ENCODE data around the gene LIPE.

The LIPE gene

DNA sequence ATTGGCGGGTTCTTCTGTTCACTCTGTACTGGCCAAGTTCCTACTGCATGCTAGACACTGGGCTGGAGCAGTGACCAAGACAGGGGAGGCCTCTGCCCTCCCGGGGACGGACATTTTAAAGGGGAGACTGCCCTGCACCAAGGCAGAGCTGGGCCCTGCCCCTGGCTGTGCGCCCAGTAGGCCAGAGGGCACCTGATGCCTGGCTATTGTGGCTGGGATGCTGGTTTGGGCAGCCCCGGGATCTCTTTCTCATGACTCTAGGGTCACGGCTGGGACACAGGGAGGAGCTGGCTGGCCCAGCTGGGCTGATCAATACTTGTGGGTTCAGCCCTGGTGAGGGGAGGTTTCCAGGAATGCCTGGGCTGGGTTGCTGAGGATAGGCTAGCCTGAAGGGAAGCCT, 17.7 kb downstream of the LIPE start:
- H3K27ac Mint-ChIP-seq = no peak overlapping the region
- H3K4me1 Mint-ChIP-seq (ENCODE audit: low read depth) = no peaks in the 10 kb centered on the region
- H3K4me3 Mint-ChIP-seq = no peak overlapping the region
- no peaks in the 10 kb centered on the region for H3K9me3 Mint-ChIP-seq
- no peaks in the 10 kb centered on the region for H3K27me3 Mint-ChIP-seq
- H3K36me3 Mint-ChIP-seq (ENCODE audit: low read depth) = peaks cover 4% of the 10 kb centered on the region

DNA sequence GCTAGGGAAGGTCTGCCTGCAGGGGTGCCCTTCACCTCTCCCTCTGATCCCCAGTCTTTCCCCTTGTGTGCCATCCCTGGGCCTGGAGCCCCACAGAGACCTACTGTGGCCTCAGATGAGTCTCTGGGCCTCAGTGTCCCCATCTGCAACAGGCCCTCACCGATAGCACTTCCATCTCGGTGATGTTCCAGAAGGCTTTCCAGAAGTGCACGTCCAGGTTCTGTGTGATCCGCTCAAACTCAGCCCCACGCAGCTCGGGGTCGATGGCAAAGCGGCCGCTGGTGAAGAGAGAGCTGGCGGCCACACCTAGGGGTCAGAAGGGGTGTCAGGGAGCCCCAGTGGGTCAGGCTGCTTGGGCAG, 19.4 kb downstream of the LIPE start:
- H3K4me3 Mint-ChIP-seq = no peak overlapping the region
- H3K27ac Mint-ChIP-seq = no peak overlapping the region
- no peaks in the 10 kb centered on the region for H3K9me3 Mint-ChIP-seq
- H3K27me3 Mint-ChIP-seq = no peaks in the 10 kb centered on the region
- no peaks in the 10 kb centered on the region for H3K4me1 Mint-ChIP-seq (ENCODE audit: low read depth)
- H3K36me3 Mint-ChIP-seq (ENCODE audit: low read depth) = peaks cover 6% of the 10 kb centered on the region

DNA sequence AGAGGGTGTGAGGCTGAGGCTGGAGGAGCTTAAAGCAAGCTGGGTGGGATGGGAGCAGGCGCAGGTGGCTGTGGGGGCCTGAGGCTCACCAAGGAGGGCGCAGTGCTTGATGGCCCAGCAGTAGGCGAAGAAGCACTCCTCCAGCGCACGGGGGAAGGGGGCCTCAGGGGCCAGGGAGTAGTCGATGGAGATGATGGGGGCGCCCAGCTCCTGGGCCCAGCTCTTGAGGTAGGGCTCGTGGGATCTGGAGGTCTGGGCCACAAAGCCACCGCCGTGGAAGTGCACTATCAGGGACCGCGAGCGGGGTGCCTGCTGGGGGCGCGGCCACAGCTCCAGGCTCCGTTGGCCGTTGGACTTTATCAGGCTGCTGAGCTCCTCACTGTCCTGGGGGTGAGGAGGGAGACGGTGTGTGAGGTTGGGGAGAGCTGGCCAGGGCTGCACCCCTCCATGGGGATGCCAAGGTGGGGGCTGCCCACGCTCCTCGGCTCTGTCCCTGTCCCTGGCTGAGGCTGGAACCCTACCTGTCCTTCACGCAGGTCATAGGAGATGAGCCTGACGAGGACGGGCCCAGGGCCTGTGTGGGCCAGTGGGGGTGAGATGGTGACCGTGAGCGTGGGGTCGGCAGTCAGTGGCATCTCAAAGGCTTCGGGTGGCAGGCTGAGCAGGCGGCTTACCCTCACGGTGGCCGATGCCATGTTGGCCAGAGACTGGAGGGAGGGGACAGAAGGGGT, 19.9 kb downstream of the LIPE start:
- Mint-ChIP-seq H3K4me1 (ENCODE audit: low read depth) (peaks cover 3% of the 10 kb centered on the region), H3K27me3 (no peaks in the 10 kb centered on the region), H3K36me3 (ENCODE audit: low read depth) (peaks cover 7% of the 10 kb centered on the region), H3K9me3 (no peaks in the 10 kb centered on the region), H3K27ac (no peak overlapping the region), H3K4me3 (no peak overlapping the region)

DNA sequence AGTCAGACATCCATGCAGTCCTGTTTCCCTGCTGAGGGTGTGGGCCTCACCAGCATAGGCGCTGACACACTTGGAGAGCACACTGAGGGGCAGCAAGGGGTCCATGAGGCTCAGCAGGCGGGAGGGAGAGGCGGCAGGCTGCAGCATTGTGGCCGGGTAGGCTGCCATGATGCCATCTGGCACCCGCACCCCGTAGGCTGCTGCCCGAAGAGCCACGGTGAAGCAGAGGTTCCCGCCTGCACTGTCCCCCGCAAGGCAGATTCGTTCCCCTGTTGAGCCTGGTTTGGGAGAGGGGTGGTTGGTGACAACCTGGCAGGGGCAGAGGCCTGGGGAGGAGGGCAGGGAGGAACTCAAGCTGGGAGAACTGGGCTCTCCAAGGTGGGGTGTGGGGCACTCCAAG, 21.1 kb downstream of the LIPE start:
- no peak overlapping the region for H3K27ac Mint-ChIP-seq
- no peaks in the 10 kb centered on the region for H3K9me3 Mint-ChIP-seq
- no peaks in the 10 kb centered on the region for H3K27me3 Mint-ChIP-seq
- H3K4me3 Mint-ChIP-seq = no peak overlapping the region
- peaks cover 9% of the 10 kb centered on the region for H3K4me1 Mint-ChIP-seq (ENCODE audit: low read depth)
- H3K36me3 Mint-ChIP-seq (ENCODE audit: low read depth) = peaks cover 7% of the 10 kb centered on the region

DNA sequence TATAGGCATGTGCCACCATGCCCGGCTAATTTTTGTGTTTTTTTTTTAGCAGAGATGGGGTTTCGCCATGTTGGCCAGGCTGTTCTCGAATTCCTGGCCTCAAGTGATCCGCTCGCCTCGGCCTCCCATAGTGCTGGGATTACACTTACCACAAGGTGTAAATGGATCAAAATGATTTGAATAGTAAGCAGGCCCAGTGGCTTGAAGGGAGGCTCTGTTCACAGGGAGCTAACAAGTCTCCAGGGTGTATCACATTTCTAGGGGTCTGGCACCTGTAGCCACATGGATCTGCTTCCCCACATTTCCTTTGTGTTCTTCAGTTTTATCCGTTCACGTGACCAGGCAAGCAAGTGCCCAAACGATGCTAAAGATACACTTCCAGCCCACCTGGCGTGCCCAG, 23.6 kb downstream of the LIPE start:
- Mint-ChIP-seq H3K27ac (no peak overlapping the region), H3K27me3 (no peaks in the 10 kb centered on the region), H3K36me3 (ENCODE audit: low read depth) (peaks cover 7% of the 10 kb centered on the region), H3K4me1 (ENCODE audit: low read depth) (peaks cover 21% of the 10 kb centered on the region), H3K4me3 (no peak overlapping the region), H3K9me3 (no peaks in the 10 kb centered on the region)

DNA sequence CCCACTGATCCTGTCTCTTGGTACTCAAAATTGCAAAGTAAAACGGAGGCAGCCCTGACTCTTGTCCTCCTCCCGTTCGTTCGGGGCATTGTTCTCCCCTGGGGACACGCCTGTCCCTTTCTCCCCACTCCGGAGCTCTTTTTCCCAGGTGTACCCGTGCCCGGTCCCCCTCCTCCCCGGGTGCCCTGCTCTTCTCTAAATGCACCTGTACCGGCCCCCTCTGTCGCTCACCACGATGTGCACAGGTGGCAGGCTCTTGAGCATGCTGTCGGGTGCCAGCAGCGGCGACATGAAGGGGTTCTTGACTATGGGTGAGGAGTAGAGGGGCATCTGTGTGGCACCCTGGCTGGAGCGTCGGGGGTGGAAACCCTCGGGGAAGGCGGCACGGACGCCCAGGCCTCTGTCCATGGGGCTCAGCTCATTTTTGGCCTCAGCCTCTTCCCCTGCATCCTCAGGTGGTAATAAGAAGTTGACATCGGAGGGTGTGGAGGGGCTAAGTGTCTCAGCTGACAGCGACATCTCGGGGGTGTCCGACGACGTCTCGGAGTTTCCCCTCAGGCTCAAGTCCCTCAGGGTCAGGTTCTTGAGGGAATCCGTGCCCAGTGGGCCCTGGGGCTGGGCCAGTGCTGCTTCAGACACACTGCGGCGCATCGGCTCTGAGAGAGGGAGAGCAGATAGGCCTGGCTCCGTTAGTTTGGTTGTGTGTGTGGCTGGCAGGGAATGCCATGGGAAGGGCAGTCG, 24.6 kb downstream of the LIPE start:
- no peaks in the 10 kb centered on the region for H3K27me3 Mint-ChIP-seq
- H3K4me1 Mint-ChIP-seq (ENCODE audit: low read depth) = peaks cover 27% of the 10 kb centered on the region
- H3K9me3 Mint-ChIP-seq = no peaks in the 10 kb centered on the region
- H3K27ac Mint-ChIP-seq = peak overlapping the region; percentile 26
- H3K36me3 Mint-ChIP-seq (ENCODE audit: low read depth) = peaks cover 7% of the 10 kb centered on the region
- peak overlapping the region; percentile 76 for H3K4me3 Mint-ChIP-seq

DNA sequence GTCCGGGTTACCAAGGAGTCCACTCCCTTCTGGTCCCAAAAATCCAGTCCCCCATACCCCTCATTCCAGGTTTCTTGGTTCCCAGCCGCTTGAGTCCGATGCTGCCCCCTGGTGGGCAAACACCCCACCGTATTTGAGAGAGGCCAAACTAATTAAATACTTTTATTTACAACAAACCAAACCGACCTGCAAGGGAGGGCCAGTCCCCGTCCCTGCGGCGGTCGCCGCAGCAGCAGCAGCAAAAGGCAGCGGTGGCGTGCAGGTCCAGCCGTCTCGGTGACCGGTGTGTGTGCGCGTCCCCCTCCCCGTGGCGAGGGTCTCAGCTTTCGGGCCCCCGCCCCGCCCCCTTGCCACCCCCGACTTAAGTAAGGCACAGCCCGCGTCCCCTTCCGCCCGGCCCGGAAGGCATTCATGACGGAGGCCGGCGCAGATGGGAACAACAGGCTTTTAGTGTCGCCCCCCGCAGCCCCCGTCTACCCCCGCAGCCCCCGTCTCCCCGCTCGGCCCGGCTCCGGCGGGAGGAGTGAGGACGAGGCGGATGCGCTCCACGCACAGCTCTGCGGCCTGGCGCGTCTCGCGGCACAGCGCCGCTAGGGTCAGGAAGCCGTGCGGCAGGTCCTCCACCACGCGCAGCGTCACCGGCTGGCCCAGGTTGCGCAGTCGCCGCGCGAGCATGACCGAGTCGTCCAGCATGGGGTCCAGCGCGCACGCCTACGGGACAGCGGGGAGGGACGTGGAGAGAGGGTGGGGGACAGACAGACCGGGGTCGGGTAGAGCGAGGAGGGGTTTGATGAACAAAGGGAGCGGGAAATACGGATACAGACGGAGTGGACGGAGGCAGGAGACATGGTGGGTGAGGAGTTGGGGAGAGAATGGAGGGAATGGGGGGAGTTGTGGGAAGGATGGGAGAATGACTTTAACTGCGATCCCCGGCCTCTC, 25.6 kb downstream of the LIPE start:
- Mint-ChIP-seq H3K36me3 (ENCODE audit: low read depth) (peaks cover 7% of the 10 kb centered on the region), H3K9me3 (no peaks in the 10 kb centered on the region), H3K4me3 (peak overlapping the region; percentile 76), H3K4me1 (ENCODE audit: low read depth) (peaks cover 36% of the 10 kb centered on the region), H3K27ac (peak overlapping the region; percentile 26), H3K27me3 (no peaks in the 10 kb centered on the region)

DNA sequence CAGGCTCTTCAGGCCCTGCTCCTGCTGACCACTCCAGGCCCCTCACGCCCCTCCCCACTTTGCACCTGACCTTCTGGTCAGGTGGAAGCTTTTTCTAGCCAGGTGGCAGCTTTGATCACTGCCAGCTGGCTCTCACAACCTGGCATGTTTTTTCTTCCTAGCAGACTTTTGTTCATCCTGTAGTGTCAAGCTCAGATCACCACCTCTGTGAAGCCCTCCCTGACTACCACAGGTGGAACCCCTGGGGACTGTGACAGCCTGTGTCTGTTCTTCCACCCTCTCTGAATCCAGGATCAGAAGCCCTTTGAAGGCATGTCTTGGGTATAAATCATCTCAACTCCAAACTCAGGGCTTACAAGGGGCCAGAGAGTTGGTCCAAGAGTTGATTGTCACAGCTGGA, 26.8 kb downstream of the LIPE start:
- Mint-ChIP-seq H3K36me3 (ENCODE audit: low read depth) (peaks cover 7% of the 10 kb centered on the region), H3K27ac (no peak overlapping the region), H3K4me3 (no peak overlapping the region), H3K9me3 (no peaks in the 10 kb centered on the region), H3K4me1 (ENCODE audit: low read depth) (peaks cover 43% of the 10 kb centered on the region), H3K27me3 (no peaks in the 10 kb centered on the region)

DNA sequence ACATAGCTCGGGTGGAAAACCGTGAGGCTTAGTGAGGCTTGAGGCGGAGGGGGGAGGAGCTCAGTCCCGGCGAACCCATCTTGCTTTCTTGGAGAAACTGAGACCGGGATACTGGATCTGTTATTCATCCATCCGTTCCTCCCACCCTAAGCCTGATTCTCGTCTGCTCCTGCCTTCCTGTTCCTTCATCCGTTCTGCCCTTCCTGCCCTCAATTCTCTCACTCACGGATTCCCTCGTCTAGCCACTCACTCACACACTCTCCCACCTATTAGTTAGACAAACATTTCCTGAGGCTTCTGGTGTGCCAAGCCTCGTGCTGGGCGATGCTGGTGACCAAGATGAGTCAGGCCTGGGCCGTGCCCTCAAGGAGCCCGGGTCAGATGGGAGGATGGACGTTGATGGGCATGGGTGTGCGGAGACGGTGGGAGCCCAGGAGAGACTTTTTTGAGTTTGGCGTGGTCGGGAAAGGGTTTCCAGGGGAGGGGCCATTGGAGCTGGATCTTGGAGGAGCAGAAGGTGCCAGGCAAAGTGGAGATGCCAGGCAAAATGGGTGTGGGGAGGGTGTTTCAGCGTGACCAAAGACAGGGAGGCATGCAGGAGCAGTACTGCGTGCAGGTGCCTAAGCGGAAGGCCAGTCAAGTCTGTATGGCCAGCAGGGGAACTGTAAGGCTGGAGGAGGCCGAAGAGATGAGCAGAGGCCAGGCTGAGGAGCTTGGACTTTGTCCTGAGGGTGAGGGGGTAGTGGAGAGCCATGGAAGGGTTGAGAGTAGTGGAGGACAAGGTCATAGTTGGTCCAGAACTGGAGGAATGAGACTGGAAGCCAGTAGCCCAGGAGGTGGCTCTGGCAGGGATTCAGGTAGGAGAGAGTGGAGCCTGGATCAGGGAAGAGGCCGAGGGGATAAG, 29.7 kb downstream of the LIPE start:
- peak overlapping the region; percentile 89 for H3K4me3 Mint-ChIP-seq
- peak overlapping the region; percentile 83 for H3K27ac Mint-ChIP-seq
- no peaks in the 10 kb centered on the region for H3K27me3 Mint-ChIP-seq
- H3K4me1 Mint-ChIP-seq (ENCODE audit: low read depth) = peaks cover 43% of the 10 kb centered on the region
- no peaks in the 10 kb centered on the region for H3K36me3 Mint-ChIP-seq (ENCODE audit: low read depth)
- no peaks in the 10 kb centered on the region for H3K9me3 Mint-ChIP-seq

DNA sequence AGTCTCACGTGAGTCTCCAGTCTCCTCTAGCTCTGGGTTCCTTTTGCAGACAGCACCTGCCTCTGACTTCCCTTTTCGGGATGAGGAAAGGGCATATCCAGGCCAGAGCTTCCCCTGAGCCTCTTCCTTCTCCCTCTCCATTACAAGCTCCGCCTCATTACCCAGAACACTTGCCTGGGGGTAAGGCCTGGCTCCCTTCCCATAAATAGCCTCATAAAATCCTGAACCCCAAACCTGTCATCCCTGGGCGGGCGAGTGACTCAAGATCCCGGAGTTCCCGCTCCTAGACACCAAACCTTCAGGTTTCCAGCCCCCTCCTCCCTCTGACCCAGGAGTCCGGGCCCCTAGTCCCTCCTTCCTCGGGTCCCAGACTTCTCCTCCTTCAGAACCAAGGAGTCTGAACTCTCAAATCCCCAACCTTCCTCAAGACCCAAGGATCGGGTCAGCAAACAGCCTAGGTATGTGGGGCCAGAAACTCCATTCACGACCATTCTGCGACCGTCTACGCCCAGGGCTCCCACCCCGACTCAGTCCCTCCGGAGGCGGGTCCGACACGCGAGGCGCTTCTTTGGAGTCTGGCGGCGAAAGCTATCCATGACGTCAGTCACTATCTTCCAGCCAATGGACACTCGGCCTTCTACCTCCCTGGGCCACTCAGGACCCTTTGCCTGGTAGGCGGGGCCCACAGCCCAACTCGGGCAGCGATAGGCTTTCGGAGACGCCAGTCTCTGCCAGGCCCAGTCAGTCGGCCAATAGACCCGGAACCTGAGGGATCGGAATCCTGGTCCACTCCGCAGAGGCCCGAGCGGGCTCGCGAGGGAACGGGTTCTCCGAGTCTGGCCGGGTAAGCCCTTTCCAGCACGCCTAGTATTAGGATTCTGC, 30.6 kb downstream of the LIPE start:
- Mint-ChIP-seq H3K36me3 (ENCODE audit: low read depth) (no peaks in the 10 kb centered on the region), H3K9me3 (no peaks in the 10 kb centered on the region), H3K4me3 (peak overlapping the region; percentile 89), H3K4me1 (ENCODE audit: low read depth) (peaks cover 36% of the 10 kb centered on the region), H3K27me3 (peaks cover 5% of the 10 kb centered on the region), H3K27ac (peak overlapping the region; percentile 83)

DNA sequence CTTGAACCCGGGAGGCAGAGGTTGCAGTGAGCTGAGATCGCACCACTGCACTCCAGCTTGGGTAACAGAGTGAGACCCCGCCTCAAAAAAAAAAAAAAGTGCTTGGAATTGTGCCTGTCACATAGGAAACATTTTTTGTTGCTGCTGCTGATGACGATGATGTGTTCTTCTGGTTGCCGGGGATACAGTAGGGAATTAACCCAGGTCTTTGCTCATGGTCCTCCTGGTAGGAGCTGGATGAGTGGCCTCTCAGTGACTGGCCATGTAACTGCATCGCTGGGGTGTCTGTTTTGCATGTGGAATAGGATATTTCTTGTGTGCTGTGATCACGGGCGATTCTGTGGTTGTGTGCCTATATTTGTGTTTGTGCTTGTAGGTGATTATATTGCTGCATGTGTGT, 32.4 kb downstream of the LIPE start:
- H3K4me3 Mint-ChIP-seq = no peak overlapping the region
- no peaks in the 10 kb centered on the region for H3K9me3 Mint-ChIP-seq
- H3K27me3 Mint-ChIP-seq = peaks cover 16% of the 10 kb centered on the region
- peaks cover 31% of the 10 kb centered on the region for H3K4me1 Mint-ChIP-seq (ENCODE audit: low read depth)
- no peak overlapping the region for H3K27ac Mint-ChIP-seq
- no peaks in the 10 kb centered on the region for H3K36me3 Mint-ChIP-seq (ENCODE audit: low read depth)

DNA sequence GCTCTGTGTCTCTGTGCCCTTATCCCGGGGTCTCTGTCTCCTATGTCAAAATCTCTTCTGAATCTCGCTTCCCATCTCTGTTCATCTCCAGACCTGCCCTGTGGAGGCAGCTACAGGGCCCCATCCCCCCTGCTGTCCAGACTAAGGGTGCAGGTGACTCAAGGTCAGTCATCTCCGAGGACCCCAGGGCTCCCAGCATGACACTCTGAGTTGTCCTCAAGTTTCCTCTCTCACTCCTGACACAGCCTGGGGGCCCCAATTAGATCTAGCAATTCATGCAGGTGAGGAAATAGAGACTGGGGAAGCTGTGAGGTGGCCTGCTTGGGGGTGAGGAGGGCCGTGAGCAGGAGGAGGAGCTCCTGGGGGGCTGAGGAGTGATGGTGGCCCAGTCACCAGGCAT, 35.0 kb downstream of the LIPE start:
- no peak overlapping the region for H3K27ac Mint-ChIP-seq
- peaks cover 12% of the 10 kb centered on the region for H3K4me1 Mint-ChIP-seq (ENCODE audit: low read depth)
- no peak overlapping the region for H3K4me3 Mint-ChIP-seq
- peaks cover 24% of the 10 kb centered on the region for H3K27me3 Mint-ChIP-seq
- no peaks in the 10 kb centered on the region for H3K9me3 Mint-ChIP-seq
- H3K36me3 Mint-ChIP-seq (ENCODE audit: low read depth) = no peaks in the 10 kb centered on the region

DNA sequence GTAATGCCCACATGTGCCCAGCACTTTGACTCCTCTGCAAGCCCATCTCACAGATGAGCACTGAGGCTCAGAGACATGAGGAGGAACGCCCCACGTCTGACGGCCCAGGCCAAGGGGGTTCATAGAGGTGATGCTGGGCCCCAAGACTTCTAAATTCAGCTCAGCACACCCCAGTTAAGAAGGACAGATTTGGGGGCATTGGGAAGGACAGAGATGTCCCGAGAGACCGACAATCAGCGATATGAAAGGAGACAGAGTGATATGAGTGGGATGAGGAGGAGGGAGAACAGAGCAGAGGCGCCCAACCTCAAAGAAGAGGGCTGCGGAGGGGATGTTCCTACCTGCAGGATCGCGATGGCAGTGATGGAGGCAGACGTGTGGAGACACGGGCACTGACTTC, 37.3 kb downstream of the LIPE start, which contains the start of gene CNFN:
TSS of gene CNFN (minus strand) at position 399 of the 400 bp plus-strand sequence. CDS start 1,260 bp downstream, outside the sequence.
- H3K9me3 Mint-ChIP-seq = no peaks in the 10 kb centered on the region
- H3K27ac Mint-ChIP-seq = no peak within 1 kb of the TSS
- H3K27me3 Mint-ChIP-seq = peaks cover 35% of the 10 kb centered on the region
- H3K4me1 Mint-ChIP-seq (ENCODE audit: low read depth) = peaks cover 6% of the 10 kb centered on the region
- H3K4me3 Mint-ChIP-seq = no peak within 1 kb of the TSS
- no peaks in the 10 kb centered on the region for H3K36me3 Mint-ChIP-seq (ENCODE audit: low read depth)

Measured in stimulated activated naive CD8-positive, alpha-beta T cell treated with anti-CD3 and anti-CD28 coated beads, Interleukin-15, Interleukin-2, amounts not matched to agents 100 ng/mL and 50 ng/mL, for 24 hours (primary cell).